CD4-positive, alpha-beta T cell treated with Interleukin-17A for 1 hour (primary cell): ENCODE measurements around the gene TCF7L1.

Source experiments
- DNase-seq: peaks from one replicate; pipeline ENCODE4 v3.0.0-alpha.2; 2020

TCF7L1 gene

DNA sequence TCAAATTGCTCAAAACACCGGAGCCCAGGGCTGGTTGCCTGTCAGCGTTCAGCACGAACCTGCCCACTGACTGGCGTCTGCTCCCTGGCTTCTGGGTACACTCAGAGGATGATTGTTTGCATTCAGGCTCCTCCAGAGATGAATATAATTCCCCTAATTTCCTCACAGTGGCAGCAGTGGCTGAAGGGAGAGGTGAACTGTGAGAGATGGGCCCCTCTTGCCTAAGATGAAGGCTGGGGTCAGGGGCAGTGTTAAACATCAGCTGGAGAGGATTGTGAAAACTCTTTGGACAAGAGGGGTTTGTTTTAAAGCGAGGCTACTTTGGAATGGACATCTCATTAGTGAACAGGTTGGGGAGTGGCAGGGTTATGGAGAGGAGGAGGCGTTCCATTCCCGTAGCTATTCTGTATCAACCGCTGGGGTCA lies 31.0 kb downstream of the TCF7L1 start:
- DNase-seq: no peak

DNA sequence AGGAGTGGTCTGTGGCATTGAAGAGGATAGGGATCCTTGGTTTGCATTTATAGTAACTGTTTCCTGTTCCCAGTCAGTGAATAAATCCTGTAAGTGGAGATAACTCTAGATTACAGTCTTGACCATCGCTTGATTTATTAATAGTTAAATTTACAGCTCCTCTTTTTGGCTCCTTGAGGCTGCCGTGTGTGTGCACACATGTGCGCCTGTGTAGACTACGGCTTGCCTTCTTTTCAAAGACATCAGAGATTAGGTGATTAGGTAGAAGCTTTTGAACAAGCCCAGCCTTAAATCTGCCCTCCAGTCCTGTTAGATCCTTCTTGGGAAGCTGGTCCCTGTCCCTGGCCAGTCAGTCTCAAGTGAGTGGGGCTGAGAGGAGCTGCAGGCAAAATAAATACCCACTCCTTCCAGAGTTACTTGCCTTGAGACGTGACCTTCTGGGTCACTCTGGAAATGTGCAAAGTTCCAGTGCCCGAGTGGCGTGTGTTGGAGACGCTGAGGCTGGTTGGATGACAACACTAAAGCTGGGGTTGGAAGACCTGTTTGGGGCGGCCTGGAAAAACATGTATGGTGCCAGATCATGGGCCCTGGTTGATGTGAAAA lies 32.0 kb downstream of the TCF7L1 start:
- DNase-seq: no peak

DNA sequence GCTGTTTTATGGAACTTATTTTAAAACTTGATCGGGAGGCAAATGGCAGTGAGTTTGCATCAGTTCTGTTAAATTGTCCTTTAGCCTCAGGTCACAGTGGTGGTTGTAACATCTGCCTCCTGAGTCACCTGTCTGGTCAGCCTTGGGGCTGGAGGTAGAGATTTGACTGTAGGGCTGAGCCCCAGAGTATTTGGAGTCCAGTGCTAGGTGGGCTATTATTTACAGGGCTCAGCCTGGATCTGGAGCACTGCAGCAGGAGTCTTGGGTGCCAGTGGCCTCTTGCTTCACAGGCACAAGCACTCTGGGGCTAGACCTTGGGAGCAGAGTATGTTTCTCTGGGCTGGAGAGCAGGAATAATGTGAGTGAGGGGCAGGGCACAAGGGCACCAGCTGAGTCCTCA lies 32.8 kb downstream of the TCF7L1 start:
- no peak for DNase-seq

DNA sequence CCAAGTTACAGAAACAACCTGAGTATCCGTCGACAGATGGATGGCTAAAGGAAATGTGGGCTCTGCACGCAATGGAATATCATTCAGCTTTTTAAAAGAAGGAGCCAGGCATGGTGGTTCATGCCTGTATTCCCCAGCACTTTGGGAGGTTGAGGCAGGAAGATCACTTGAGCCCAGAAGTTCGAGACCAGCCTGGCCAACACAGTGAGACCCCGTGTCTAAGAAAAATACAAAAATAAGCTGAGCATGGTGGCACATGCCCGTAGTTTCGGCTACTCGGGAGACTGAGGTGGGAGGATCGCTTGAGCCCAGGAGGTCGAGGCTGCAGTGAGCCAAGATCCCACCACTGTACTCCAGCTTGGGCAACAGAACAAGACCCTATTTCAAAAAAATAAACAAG lies 34.3 kb downstream of the TCF7L1 start:
- no peak for DNase-seq

DNA sequence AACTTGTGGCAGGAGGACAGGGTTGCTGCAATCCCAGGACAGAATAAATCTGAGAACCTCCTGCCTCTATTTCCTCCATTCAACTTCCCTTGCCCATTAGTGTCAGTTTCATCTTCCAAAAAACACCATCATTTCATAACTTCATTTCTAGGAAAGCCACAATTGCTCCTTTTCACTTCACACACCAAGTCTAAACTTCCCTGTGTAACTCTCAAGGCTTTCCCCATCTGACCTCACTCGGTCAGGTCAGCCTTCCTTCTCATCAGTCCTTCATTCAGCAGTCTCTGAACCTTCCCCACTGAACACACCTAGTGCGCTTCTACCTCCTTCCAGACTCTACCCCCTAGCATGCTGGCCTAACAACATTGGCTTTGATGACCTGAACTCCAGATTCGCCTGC lies 35.8 kb downstream of the TCF7L1 start:
- no peak for DNase-seq

DNA sequence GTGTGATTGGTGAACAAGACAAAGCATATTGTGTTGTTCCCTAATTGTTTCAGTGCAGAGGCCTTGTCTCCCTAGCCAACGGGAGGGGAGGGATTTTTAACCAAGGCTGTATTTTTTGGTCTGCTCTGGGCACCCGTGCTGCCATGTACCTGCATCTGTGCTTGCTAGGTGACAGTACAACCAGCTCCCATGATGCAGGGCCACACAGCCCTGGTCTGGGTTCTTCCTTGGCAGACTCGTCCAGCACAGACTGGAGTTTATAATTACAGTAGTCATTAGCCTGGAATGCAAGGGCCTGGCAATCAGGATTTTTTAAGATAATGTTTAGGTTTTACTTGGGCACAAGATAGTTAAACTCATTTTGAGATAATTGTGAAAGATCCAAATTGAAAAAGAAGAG lies 36.4 kb downstream of the TCF7L1 start:
- DNase-seq: no peak

DNA sequence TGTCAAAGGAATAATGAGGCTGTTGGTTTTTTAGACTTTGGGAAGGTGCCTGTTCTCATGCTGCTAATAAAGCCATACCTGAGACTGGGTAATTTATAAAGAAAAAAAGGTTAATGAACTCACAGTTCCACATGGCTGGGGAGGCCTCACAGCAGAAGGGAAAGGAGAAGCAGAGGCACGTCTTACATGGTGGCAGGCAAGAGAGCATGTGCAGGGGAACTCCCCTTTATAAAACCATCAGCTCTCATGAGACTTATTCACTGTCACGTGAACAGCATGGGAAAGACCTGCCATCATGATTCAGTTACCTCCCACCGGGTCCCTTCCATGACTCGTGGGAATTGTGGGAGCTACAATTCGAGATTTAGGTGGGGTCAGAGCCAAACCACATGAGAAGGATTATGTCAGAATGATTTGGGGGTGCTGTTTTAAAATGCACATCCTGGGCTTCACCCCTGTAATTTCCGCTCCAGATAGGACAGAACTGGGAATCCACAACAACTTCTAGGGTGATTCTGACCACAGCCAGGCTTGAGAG lies 37.8 kb downstream of the TCF7L1 start:
- no peak for DNase-seq

DNA sequence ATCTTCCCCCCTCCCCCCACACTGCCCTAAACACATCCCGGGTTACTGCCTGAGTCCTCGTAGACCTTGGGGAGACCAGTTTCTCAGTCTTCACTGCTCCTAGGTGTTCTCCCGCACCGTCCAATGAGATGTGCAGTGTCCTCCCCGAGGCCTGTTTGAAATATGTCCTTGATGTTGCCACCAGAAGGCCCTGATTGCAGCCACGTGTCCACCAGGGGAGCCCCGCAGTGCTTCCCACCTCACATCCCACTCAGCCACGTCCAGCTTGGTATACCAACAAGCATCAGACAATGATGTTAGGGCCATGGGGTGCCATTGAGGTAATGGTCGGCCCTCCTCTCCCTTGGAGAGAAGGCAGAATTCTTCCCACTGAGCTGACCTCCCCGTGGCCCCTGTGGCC lies 38.7 kb downstream of the TCF7L1 start:
- DNase-seq: no peak

DNA sequence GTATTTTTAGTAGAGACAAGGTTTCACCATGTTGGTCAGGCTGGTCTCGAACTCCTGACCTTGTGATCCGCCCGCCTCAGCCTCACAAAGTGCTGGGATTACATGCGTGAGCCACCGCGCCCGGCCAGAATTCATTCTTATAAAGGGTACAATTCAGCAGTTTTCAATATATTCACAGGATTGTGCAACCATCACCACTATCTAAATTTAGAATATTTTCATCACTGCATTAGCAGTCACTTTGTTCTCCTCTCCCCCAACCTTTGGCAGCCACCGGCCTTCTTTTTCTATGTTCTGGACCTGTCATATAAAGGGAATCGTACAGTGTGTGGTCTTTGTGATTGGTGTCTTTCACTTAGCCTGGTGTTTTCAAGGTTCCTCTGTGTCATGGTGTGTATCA lies 40.7 kb downstream of the TCF7L1 start:
- DNase-seq: no peak

DNA sequence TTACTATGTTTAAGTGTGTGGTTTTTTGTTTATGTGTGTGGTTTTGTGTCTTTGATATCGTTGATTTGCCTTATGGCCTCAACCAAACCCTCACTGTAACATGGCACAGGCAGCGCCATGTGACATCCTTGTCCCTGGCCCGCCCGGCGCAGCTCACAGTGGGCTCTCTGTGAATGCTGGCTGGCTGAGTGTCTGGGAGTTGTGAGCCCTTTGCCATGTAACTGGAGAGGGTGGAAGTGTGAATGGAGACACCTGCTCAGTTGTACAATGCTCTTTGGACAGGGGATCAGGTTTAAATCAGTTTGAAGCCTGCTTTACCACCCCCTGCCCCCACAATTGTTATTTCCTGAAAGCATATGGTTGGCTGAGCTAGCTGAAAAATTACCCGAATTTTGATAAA lies 41.8 kb downstream of the TCF7L1 start:
- no peak for DNase-seq

DNA sequence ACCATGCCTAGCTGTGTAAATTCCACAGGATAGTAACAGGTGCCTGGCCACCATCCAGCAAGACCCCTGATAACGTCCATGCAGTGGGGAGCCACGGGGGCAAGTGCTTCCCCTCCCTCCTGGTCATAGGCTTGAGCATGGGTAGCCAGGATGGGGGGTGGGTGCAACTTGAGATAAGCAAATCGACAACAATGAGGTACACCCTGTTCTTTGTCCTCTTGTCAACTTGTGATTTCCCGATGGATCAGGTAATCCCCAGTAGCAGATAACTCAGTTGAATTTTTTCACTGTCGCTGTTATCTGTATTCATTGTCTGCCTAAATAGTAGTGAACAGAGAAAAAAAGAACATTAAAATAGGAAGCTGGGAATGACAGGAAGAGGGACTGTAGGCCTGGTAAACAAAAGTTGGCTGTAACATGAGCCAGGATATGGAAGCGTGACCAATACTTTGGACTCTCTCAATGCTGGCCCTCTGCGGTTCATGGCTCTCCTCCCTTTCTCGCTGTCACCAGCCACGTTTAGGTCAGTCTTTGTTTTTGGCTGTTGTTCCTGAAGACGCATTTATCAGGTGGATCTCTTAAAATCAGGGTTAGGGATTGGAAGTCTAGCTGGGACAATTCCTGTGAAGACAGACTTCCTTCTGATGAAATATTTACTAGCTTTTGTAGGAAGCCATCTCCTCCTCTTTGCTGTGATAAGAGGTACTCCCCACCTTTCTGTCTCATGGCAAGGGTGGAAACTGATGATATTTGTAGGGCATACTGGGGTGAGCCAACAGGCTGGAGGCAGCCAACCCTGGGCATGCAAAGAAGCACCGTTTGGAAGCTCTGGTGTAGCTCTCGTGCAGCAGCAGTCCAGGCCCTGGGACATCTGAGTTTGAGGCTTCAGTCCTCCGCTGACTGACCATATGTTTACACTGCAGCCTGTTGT lies 42.4 kb downstream of the TCF7L1 start:
- DNase-seq: no peak

DNA sequence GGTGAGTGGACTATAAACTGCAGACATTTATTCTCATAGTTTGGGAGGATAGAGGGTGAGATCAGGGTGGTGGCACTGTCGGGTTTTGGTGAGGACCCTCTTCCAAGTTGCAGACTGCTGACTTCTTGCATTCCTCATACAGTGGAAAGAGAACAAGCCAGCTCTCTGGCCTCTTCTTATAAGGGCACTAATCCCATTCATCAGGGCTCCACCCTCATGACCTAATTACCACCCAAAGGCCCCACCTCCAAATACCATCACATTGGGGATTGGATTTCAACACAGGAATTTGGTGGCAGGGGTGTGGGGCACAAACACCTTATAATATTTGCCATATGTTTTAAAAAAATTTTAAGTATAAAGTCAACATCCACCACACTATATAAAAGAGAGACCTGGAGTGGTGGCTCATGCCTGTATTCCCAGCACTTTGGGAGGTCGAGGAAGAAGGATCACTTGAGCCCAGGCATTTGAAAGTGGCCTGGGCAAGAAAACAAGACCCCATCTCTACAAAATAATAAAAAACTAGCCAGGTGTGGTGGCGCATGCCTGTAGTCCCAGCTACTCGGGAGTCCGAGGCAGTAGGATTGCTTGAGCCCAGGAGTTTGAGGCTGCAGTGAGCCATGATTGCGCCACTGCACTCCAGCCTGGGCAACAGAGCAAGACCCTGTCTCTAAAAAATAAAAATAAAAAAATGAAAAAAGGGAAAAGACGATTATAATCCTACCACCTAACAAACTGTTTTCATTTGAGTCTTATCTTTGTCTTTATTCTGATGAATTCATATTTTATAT lies 44.0 kb downstream of the TCF7L1 start:
- no peak for DNase-seq

DNA sequence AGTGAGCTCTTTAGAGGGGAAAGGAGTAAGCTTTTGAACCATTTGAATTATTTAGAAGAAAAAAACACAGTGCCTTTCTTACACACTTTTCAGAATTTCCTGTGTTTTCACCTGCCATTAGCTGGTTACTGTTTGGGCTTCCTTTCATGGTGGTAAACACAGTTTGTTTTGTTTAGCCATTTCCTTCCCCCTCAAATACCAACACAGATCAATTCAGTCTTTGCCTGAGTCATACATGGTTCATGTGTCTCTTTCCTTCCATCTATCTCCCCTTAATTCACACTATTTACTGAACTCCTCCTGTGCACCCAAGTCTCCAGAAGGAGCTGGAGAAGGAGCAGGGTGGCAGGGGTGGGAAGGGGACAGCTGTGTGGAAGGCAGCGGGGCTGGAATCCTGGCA lies 45.0 kb downstream of the TCF7L1 start:
- no peak for DNase-seq

DNA sequence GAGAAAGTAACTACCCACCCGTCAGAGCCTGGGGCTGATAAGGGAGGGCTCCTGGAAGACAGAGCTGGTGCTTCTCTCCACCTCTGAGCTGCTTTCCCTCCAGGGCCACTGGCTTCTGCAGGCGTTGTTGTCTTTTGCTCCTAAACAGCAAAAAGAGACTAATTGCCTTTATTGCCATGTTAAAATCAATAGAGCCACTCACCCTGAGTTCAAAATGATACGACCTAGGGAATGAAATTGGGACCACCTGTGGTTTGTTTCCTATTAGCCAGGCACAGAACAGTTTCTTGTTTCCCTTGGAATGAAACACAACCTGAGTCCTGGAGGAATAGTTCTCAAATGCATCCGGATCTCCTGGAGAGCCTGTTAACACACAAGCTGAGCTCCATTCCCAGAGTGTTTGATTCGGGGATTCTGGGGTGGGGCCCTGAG lies 45.8 kb downstream of the TCF7L1 start:
- no peak for DNase-seq

DNA sequence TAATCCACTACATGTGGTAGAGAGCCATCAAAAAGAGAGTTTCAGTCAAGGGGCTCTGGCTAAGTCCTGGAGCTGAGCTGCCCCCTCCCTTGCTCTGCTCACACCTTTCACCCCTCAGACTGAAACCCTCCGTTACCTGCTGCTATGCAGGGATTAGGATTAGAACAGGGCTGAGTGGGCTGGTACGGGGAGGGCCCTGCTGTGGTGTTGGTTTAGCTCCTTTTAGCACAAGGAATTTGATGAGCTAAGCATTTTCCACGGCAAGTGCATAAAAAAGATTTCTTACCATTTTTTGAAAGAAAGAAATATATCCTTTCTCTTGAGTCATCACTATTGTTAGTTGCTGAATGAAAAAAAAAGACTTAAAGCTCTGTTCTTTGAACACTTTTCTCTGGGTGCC lies 46.3 kb downstream of the TCF7L1 start:
- DNase-seq: no peak

DNA sequence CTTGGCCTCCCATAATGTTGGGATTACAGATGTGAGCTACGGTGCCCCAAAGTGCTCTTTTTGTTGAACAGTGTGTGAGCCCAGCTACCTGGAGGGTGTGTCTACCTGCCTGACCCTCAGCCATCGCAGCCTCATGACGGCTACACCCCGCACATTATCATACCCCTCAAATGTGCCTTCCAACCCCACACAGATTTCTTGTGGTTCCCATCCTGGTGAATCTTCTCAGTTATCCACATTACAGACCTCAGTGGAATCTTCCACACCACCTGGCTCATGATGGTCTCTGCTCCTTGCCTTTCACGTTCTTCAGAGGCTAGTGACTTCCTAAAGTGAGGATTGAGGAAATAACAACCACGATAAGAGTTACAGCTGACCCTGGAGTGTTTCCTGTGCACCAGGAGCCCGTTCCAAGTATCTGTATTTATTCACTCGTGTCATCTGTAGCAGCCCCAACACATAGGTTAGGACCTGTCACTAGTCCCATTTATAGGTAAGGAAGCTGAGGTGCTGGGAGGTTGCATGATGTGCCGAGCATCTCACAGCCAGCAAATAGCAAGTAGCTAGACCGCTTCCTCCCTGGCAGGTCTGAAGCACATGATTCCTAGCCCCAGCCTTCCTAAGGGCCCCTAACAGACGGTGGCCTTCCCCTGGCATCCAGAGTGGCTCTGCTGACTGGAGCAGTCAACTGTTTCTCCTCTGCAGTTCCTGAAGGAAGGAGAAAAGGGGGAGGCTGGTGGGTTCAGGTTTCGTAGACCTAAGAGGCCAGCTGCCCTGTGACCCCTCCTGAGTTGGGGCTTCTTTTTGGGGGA lies 47.3 kb downstream of the TCF7L1 start:
- DNase-seq: no peak

DNA sequence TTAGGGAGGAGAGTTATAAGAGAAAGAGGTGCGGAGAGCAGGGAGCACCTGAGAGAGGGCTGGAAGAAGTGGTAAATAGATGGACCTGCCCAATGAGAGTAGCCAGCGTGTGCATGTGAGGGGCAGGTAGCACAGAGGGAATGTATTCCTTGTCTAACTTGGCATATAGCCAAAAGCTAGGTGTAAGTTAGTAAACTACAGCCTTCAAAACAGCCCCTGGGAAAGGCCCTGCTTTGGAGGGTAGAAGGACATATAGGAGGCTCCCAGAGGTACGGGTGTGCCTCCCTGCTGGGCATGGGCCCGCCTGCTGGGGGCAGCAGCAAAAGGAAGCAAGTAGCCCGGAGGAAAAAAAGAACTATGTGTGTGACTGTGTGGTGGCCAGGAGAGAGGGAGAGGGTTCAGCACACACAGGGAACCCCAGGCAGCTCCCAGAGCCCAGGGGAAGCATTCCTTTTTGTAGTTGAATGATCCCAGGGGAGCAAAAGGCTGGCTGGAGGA lies 48.0 kb downstream of the TCF7L1 start:
- DNase-seq: no peak

DNA sequence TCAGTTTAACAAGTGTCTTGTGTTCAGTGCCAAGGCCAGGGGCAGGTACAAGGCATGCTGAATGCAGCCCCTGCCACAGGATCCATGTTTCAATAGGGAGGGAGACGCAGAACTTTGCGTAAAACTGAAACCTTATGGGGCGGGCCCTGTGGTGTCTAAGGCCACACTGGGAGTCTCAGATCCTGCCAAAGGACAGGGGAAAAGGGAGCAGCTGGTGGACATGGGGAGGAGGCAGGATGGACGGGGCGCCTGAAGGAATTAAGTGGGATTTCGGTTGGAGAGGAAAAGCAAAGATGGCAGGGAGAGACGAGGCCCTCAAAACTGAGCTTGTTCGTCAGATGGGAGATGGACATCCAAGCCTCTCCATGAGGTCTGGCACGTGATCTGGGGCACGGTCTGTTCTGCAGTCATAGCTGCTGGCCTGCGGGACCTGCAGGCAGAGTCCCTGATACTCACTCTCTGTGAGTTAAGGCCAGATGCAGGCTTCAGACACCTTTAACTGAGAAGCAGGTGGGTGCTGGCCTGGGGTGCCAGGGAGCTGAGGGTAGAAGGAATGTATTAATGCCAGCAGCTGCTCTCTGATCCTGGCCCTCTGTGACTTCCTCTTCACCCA lies 48.8 kb downstream of the TCF7L1 start:
- DNase-seq: no peak

DNA sequence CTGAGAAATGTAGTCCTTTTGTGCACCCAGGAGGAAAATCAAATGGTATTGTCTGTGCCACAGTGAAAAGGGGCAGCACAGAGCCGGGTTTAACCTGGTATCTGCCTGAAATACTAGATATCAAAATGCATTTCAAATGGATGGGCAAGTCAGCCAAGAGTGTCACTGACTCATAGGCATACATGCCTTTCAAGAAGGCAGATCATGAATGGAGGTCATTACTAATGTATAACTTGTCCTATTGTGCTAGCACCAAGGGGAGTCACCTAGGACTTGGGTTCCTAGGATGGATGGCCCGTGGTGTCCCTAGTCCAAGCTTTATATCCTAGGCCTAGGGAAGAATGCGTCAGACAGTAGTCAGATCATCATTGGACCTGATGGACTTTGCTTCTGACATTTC lies 49.9 kb downstream of the TCF7L1 start:
- no peak for DNase-seq

DNA sequence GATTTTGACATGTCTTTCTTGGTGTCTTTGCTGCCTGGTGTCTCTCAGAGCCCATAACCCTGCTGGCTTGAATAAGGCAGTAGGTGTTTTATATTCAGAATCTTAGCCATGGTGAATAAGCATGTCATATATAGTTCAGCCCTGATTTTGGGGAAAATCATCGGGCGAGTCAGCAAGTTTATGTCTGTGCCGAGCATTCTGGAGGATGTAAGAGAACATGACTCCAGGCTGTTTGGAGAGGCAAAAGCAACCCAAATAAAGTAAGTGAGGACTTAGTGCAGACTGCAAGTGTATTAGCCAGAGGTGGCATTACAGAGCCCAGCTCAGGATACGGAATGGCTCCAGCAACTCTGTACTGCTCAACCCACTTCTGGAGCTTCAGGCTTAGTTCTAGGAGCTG lies 50.3 kb downstream of the TCF7L1 start:
- DNase-seq: no peak

DNA sequence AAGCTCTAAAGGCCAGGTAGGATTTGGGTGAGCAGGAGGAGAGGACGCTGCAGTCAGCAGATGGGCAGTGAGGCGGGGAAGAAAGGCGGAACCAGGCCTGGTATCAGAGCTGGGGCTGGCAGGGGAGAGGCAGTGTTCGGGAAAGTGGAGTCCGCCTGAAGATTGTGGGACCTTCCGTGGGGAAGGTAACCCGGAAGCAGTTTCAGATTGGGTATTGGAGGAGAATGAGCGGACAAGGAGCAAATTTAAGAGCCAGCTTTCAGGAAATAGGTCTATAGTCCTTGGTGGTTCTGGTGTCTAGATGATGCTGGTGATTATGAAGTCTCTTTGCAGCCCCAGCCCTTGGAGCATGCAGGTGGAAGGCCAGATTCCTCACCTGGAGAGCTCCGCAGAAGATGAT lies 51.0 kb downstream of the TCF7L1 start:
- DNase-seq: no peak

DNA sequence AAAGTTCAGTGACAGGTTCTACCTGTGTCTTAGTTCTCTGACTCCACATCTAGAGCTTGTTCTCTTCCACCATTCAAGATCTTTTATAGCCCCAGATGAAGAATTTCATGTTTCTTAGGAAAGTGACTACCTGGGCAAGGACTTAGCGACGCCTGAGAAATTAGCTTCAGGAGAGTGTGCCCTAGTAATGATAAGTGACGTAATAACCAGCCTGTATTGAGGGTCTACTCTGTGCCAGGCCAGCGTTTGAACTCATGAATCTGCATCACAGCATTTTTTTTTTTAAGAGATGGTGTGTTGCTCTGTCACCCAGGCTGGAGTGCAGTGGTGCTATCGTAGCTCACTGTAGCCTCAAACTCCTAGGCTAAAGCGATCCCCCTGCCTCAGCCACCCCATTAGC lies 51.8 kb downstream of the TCF7L1 start:
- no peak for DNase-seq
